ENCODE results near the gene SLC22A23.

DNA sequence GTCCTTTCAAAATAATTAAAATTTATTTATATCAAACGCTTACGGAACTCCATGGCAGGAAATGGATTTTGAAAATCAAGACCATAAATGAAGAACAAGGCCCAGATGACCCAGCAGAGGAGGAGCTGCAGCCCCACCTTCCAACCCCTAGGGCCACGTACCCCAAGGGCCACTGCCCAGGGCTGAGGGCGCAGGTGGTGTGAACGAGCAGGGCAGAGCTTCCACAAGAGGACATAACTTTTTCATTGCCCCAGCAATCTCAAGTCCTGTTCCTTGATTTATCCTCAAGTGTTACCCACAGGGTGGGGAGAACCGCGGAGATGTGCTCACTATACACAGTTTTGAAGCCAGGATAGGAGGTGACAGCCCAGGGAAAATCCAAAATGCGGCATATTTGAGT, 155.3 kb downstream of the SLC22A23 start:
- no peak for TF ChIP-seq TCF12 (IDR thresholded peaks at IDR 0.05; ENCODE audit: low read depth)
- TF ChIP-seq YY1 (IDR thresholded peaks at IDR 0.05; ENCODE audit: low read depth), result no peak
- no peak for TF ChIP-seq TEAD4 (IDR thresholded peaks at IDR 0.05)
- TF ChIP-seq EP300 (IDR thresholded peaks at IDR 0.05; ENCODE audit: borderline replicate concordance), result no peak
- TF ChIP-seq CEBPB (IDR thresholded peaks at IDR 0.05), result no peak
- no peak for TF ChIP-seq RAD21 (IDR thresholded peaks at IDR 0.05; ENCODE audit: low read depth)
- TF ChIP-seq ZBTB7A (IDR thresholded peaks at IDR 0.05; ENCODE audit: low read depth), result no peak
- TF ChIP-seq CREB1 (IDR thresholded peaks at IDR 0.05; ENCODE audit: low read depth), result no peak
- TF ChIP-seq FOXM1 (IDR thresholded peaks at IDR 0.05; ENCODE audit: borderline replicate concordance, low read depth), result no peak
- TF ChIP-seq, protein P1, sequence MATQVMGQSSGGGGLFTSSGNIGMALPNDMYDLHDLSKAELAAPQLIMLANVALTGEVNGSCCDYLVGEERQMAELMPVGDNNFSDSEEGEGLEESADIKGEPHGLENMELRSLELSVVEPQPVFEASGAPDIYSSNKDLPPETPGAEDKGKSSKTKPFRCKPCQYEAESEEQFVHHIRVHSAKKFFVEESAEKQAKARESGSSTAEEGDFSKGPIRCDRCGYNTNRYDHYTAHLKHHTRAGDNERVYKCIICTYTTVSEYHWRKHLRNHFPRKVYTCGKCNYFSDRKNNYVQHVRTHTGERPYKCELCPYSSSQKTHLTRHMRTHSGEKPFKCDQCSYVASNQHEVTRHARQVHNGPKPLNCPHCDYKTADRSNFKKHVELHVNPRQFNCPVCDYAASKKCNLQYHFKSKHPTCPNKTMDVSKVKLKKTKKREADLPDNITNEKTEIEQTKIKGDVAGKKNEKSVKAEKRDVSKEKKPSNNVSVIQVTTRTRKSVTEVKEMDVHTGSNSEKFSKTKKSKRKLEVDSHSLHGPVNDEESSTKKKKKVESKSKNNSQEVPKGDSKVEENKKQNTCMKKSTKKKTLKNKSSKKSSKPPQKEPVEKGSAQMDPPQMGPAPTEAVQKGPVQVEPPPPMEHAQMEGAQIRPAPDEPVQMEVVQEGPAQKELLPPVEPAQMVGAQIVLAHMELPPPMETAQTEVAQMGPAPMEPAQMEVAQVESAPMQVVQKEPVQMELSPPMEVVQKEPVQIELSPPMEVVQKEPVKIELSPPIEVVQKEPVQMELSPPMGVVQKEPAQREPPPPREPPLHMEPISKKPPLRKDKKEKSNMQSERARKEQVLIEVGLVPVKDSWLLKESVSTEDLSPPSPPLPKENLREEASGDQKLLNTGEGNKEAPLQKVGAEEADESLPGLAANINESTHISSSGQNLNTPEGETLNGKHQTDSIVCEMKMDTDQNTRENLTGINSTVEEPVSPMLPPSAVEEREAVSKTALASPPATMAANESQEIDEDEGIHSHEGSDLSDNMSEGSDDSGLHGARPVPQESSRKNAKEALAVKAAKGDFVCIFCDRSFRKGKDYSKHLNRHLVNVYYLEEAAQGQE (IDR thresholded peaks at IDR 0.05; ENCODE audit: low read depth), result no peak
- TF ChIP-seq, protein P2, sequence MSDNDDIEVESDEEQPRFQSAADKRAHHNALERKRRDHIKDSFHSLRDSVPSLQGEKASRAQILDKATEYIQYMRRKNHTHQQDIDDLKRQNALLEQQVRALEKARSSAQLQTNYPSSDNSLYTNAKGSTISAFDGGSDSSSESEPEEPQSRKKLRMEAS (IDR thresholded peaks at IDR 0.05), result no peak
- TF ChIP-seq TAF1 (IDR thresholded peaks at IDR 0.05; ENCODE audit: low read depth), result no peak
- no peak for TF ChIP-seq NFIC (IDR thresholded peaks at IDR 0.05)
- TF ChIP-seq EGR1 (IDR thresholded peaks at IDR 0.05), result no peak
